ENCODE data around the gene ZCCHC14.
"Not testable (repeated sequence)": the region's sequence is repeated elsewhere in the genome, so short reads cannot be mapped to it uniquely, and the experiment has no call there.

GRCh38 chr16:87477209-87477981 is 15.4 kb downstream of the ZCCHC14 start:
- TF ChIP-seq RFX5 (IDR thresholded peaks at IDR 0.05; ENCODE audit: low read depth, low read length); MAX (IDR thresholded peaks at IDR 0.05; ENCODE audit: low read depth, low read length); TBL1XR1 (IDR thresholded peaks at IDR 0.05; ENCODE audit: low read depth, low read length); CTCF (IDR thresholded peaks at IDR 0.05 in 2 of 3, conservative IDR thresholded peaks at IDR 0.05 in 1 of 3; ENCODE audit: control insufficient read depth in 2 of 3, extremely low read depth in 1 of 3, insufficient read depth in 1 of 3, low read depth in 3 of 3, low read length in 3 of 3); NR2C2 (IDR thresholded peaks at IDR 0.05; ENCODE audit: borderline replicate concordance, control insufficient read depth, insufficient read length, low read depth); HDAC2 (IDR thresholded peaks at IDR 0.05): not testable (repeated sequence)
